Parathyroid adenoma (tissue), 2 donors: ENCODE data around the gene TEX38.

ENCODE experiments used
- H2AFZ ChIP-seq: fragments of 300-600 bp; sonication (generic); one replicate; pipeline ENCODE4 v1.7.0; 2017; ENCODE audit warnings: antibody characterized with exemption, mild to moderate bottlenecking
- H3K27ac ChIP-seq: fragments of 300-600 bp; sonication (generic); one replicate; pipeline ENCODE4 v1.7.0; 2017
- H3K27me3 ChIP-seq: fragments of 300-600 bp; sonication (generic); one replicate; pipeline ENCODE4 v1.7.0; 2017; ENCODE audit warnings: low read length; ENCODE audit not compliant: control insufficient read depth, insufficient read depth
- H3K36me3 ChIP-seq: fragments of 300-600 bp; sonication (generic); one replicate; pipeline ENCODE4 v1.7.0; 2017; ENCODE audit warnings: low read length; ENCODE audit not compliant: control insufficient read depth, insufficient read depth
- H3K4me1 ChIP-seq: fragments of 300-600 bp; sonication (generic); one replicate; pipeline ENCODE4 v1.7.0; 2017; ENCODE audit warnings: control low read depth
- H3K4me2 ChIP-seq: fragments of 300-600 bp; sonication (generic); one replicate; pipeline ENCODE4 v1.7.0; 2017; ENCODE audit warnings: low read length
- H3K4me3 ChIP-seq: fragments of 300-600 bp; sonication (generic); one replicate; pipeline ENCODE4 v1.7.0; 2017; ENCODE audit warnings: low read depth, low read length
- H3K79me2 ChIP-seq: fragments of 300-600 bp; sonication (generic); one replicate; pipeline ENCODE4 v1.7.0; 2017; ENCODE audit warnings: control low read depth
- H3K9ac ChIP-seq: fragments of 300-600 bp; sonication (generic); one replicate; pipeline ENCODE4 v1.7.0; 2017; ENCODE audit warnings: mild to moderate bottlenecking
- H3K9me3 ChIP-seq: fragments of 300-600 bp; sonication (generic); one replicate; pipeline ENCODE4 v1.7.0; 2017; ENCODE audit warnings: low read length; ENCODE audit not compliant: control insufficient read depth
- CTCF ChIP-seq: fragments of 300-600 bp; sonication (generic); IDR thresholded peaks from one replicate; pipeline ENCODE4 v1.7.0; 2017; ENCODE audit warnings: antibody characterized with exemption, mild to moderate bottlenecking
- donor health status: primary hyperparathyroidism.

The TEX38 gene

GRCh38 chr1:46670134-46670533 is 1.5 kb upstream of the TEX38 start:
- Histone ChIP-seq H3K4me3 (no peak overlapping the region), H3K9ac (no peak overlapping the region), H3K36me3 (no peaks in the 10 kb centered on the region), H3K9me3 (no peaks in the 10 kb centered on the region), H3K79me2 (no peaks in the 10 kb centered on the region), H3K27ac (no peak overlapping the region), H2AFZ (no peak overlapping the region), H3K27me3 (no peaks in the 10 kb centered on the region), H3K4me1 (no peaks in the 10 kb centered on the region), H3K4me2 (no peak overlapping the region)
- no peak for TF ChIP-seq CTCF

DNA sequence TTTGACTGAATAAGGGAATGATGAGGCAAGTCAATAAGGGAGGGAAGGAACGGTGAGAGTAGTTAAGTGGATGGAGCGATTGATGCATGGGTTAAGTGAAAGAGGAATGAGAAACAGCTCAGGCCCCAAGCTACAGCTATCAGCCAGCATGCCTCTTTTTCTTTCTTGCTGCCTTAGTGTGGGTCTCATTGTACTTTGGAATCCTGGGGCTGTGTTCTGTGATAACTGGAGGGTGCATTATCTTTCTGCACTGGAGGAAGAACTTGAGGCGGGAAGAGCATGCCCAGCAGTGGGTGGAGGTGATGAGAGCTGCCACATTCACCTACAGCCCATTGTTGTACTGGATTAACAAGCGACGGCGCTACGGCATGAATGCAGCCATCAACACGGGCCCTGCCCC is 1.0 kb downstream of the TEX38 start:
- Histone ChIP-seq H3K9ac (no peak overlapping the region), H3K36me3 (no peaks in the 10 kb centered on the region), H2AFZ (no peak overlapping the region), H3K27ac (no peak overlapping the region), H3K9me3 (no peaks in the 10 kb centered on the region), H3K4me1 (no peaks in the 10 kb centered on the region), H3K4me3 (no peak overlapping the region), H3K4me2 (no peak overlapping the region), H3K27me3 (no peaks in the 10 kb centered on the region), H3K79me2 (no peaks in the 10 kb centered on the region)
- no peak for TF ChIP-seq CTCF

GRCh38 chr1:46673749-46674182 is 2.1 kb downstream of the TEX38 start:
- Histone ChIP-seq H3K79me2 (no peaks in the 10 kb centered on the region), H3K9me3 (no peaks in the 10 kb centered on the region), H2AFZ (no peak overlapping the region), H3K36me3 (no peaks in the 10 kb centered on the region), H3K27ac (no peak overlapping the region), H3K4me1 (no peaks in the 10 kb centered on the region), H3K4me2 (no peak overlapping the region), H3K4me3 (no peak overlapping the region), H3K27me3 (no peaks in the 10 kb centered on the region), H3K9ac (no peak overlapping the region)
- no peak for TF ChIP-seq CTCF

DNA sequence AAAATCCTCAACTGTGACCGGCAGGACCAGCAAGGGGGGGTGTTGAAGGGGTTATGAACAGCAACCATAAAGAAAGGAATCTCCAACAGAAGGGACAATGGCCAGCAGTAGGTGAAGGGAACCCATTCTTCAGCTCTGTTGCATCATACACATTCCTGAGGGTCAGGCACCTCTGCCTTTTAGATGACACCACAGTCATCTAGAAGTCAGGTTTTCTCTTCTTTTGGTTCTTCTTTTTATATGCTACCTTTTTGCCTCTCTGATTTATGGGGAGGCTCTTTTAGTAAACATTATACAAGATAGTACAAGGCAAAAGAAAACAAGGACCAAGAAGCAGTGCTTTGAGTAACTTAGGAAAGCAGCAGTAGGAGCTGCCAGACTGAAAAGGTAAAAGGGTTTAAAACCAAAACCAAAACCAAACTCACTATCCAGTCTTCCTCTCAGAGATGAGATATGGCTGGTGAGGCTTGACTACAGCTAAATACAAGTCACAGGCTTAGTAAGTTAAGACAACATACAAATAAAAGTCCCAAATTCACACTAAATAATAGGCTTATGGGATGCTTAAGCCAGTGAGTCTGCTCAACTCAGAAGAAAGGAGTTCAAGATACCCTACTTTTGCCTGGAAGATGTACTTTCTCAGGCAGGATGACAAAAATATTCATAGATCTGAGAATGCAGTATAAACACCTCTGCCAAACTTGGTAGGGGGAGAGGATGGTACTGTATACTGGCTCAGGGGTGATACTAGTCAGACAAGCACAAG is 4.1 kb downstream of the TEX38 start:
- Histone ChIP-seq H2AFZ (no peak overlapping the region), H3K4me2 (peak overlapping the region; percentile 9), H3K79me2 (no peaks in the 10 kb centered on the region), H3K36me3 (no peaks in the 10 kb centered on the region), H3K4me1 (no peaks in the 10 kb centered on the region), H3K27ac (no peak overlapping the region), H3K27me3 (no peaks in the 10 kb centered on the region), H3K9me3 (no peaks in the 10 kb centered on the region), H3K9ac (no peak overlapping the region), H3K4me3 (no peak overlapping the region)
- TF ChIP-seq CTCF: no peak

DNA sequence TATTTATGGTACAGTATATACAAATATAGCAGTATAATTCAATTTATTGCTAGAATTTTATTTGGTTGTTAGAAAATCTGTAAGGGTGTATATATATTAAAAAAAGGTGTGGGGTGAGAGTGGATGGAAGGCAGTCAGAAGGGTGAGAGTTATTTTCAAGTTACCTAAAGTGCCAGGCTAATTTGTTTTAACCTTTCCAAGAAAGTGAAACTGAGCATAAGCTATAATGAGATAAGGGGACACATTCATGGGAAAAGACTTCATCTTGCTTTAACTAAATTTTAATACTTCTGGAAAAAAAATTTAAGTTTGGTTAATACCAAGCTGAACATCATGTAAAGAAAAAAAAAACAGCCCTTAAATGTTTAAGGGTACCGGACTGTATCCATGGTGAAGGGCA is 4.9 kb downstream of the TEX38 start:
- H3K9ac ChIP-seq: no peak overlapping the region
- TF ChIP-seq CTCF: no peak
- H3K4me1 ChIP-seq: no peaks in the 10 kb centered on the region

More for the DNA sequence above, 4.9 kb downstream of the TEX38 start:
- H3K79me2 ChIP-seq: no peaks in the 10 kb centered on the region
- H3K9me3 ChIP-seq: no peaks in the 10 kb centered on the region
- H2AFZ ChIP-seq: no peak overlapping the region
- no peak overlapping the region for H3K4me3 ChIP-seq
- H3K27ac ChIP-seq: no peak overlapping the region
- no peaks in the 10 kb centered on the region for H3K27me3 ChIP-seq
- H3K36me3 ChIP-seq: no peaks in the 10 kb centered on the region
- no peak overlapping the region for H3K4me2 ChIP-seq
